HG03064 (cell line): Measurements from ENCODE around the gene NRCAM.

Experiments
- ATAC-seq: cut with Tn5 transposase; IDR thresholded peaks from one replicate; pipeline ENCODE4 v1.9.1; 2021; ENCODE audit warnings: low read depth; ENCODE audit not compliant: unreplicated experiment

The NRCAM gene

GRCh38 chr7:108321359-108321758 lies 134.9 kb downstream of the NRCAM start:
- ATAC-seq: no peak

- ATAC-seq: no peak
Observed at GRCh38 chr7:108316708-108317107, 139.5 kb downstream of the NRCAM start.

- ATAC-seq: no peak
Observed at GRCh38 chr7:108314551-108314950, 141.7 kb downstream of the NRCAM start.

- no peak for ATAC-seq
Observed at GRCh38 chr7:108314049-108314448, 142.2 kb downstream of the NRCAM start.

- no peak for ATAC-seq
Observed at GRCh38 chr7:108313086-108313485, 143.2 kb downstream of the NRCAM start.

- peak; percentile 72 for ATAC-seq
Observed at GRCh38 chr7:108311446-108312168, 144.6 kb downstream of the NRCAM start.

GRCh38 chr7:108310351-108310750 lies 145.9 kb downstream of the NRCAM start:
- no peak for ATAC-seq

GRCh38 chr7:108308903-108309302 lies 147.3 kb downstream of the NRCAM start:
- no peak for ATAC-seq

GRCh38 chr7:108308276-108308675 lies 148.0 kb downstream of the NRCAM start:
- ATAC-seq: no peak

- ATAC-seq: no peak
Observed at GRCh38 chr7:108307595-108307994, 148.6 kb downstream of the NRCAM start.

GRCh38 chr7:108307194-108307593 lies 149.0 kb downstream of the NRCAM start:
- ATAC-seq: no peak

GRCh38 chr7:108303332-108303731 lies 152.9 kb downstream of the NRCAM start:
- no peak for ATAC-seq

GRCh38 chr7:108301387-108301786 lies 154.8 kb downstream of the NRCAM start:
- no peak for ATAC-seq

GRCh38 chr7:108299251-108299973 lies 156.8 kb downstream of the NRCAM start:
- ATAC-seq: no peak

- no peak for ATAC-seq
Observed at GRCh38 chr7:108296911-108297310, 159.3 kb downstream of the NRCAM start.

GRCh38 chr7:108294595-108294994 lies 161.6 kb downstream of the NRCAM start:
- peak; percentile 93 for ATAC-seq

GRCh38 chr7:108293149-108293612 lies 163.1 kb downstream of the NRCAM start:
- no peak for ATAC-seq

GRCh38 chr7:108292541-108292940 lies 163.7 kb downstream of the NRCAM start:
- ATAC-seq: no peak

- ATAC-seq: no peak
Observed at GRCh38 chr7:108291791-108292440, 164.3 kb downstream of the NRCAM start.

GRCh38 chr7:108291152-108291508 lies 165.1 kb downstream of the NRCAM start:
- ATAC-seq: no peak

- ATAC-seq: no peak
Observed at GRCh38 chr7:108290459-108291151, 165.6 kb downstream of the NRCAM start.
